22Rv1 (cell line): Measurements from ENCODE around the gene SLC8A1.

Experiments
- H3K27ac ChIP-seq: fragments of 450-650 bp; 2 replicates; pipeline ENCODE4 v1.5.1; 2017
- ZFX ChIP-seq: fragments of 450-650 bp; IDR thresholded peaks from 2 replicates; pipeline ENCODE4 v1.6.1; 2017; ENCODE audit warnings: antibody characterized with exemption, borderline replicate concordance
- TF ChIP-seq, protein P1 (sequence below): fragments of 450-650 bp; IDR thresholded peaks from 2 replicates; pipeline ENCODE4 v1.5.1; 2017; ENCODE audit warnings: mild to moderate bottlenecking

The SLC8A1 gene

DNA sequence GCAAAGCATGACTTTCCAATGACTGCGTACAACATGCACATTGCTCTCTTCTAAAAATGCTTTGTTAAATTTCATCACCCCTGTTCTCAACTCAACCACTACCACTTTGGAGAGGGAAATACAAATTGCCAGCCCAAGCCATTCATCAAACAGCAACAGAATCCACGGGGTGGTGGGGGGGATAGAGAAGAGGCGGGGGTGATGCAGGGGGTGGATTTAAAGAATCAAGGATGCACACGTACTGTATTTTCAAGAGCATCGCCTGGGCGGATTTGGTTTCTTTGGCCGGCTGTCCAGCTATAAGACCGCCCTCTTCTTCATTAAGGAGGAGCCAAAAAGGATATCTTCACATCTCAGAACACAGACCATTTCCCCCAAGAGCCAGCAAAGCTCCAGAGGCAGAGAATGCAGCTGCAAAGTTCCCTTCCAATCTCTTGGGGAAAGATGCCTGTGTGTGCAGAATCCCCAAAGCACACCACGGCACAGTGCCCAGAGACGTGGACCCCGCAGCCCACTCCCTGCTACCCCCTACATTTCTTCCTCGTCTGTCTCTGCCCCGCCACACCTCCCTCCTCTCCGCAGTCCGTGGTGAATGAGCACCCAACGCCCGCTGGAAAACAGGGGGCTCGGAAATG is 977 bp downstream of the SLC8A1 start:
- TF ChIP-seq, protein P1, sequence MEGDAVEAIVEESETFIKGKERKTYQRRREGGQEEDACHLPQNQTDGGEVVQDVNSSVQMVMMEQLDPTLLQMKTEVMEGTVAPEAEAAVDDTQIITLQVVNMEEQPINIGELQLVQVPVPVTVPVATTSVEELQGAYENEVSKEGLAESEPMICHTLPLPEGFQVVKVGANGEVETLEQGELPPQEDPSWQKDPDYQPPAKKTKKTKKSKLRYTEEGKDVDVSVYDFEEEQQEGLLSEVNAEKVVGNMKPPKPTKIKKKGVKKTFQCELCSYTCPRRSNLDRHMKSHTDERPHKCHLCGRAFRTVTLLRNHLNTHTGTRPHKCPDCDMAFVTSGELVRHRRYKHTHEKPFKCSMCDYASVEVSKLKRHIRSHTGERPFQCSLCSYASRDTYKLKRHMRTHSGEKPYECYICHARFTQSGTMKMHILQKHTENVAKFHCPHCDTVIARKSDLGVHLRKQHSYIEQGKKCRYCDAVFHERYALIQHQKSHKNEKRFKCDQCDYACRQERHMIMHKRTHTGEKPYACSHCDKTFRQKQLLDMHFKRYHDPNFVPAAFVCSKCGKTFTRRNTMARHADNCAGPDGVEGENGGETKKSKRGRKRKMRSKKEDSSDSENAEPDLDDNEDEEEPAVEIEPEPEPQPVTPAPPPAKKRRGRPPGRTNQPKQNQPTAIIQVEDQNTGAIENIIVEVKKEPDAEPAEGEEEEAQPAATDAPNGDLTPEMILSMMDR, result no peak
- no peak overlapping the region for H3K27ac ChIP-seq

DNA sequence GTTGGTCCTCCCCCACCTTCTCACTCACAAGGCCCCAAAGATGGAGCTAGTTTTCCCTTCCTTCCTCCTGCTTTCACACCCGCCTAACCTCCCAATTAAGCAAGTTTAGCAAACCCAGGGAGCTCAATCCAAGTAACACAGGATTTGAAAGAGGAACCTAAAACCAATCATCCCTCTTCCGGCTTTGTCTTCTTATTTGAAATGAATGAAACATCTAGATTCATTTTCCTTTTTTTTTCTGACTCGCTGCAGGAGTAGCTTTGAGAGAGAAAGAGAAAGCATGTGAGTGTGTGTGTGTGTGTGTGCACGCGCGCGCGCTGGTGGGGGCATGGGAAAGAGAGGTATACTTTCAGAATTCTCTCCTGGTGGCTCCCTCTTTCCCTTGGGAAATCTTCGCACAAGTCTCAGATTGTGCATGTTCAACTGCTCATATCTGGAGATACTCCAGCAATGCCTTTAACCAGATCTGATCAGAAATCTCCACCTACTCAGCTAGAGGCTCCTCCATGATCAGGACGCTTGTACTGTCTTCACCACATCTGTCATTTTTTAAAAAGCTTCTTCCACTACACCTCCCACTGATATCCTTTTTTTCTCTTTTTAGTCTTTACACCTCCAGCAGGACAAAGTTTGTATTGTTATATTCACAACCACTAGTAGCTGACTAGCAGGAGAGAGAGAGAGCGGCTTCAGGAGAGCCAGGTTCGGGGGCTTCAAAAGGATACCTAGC is 1.7 kb downstream of the SLC8A1 start:
- TF ChIP-seq, protein P1, result no peak
- TF ChIP-seq ZFX, result no peak
- no peak overlapping the region for H3K27ac ChIP-seq

DNA sequence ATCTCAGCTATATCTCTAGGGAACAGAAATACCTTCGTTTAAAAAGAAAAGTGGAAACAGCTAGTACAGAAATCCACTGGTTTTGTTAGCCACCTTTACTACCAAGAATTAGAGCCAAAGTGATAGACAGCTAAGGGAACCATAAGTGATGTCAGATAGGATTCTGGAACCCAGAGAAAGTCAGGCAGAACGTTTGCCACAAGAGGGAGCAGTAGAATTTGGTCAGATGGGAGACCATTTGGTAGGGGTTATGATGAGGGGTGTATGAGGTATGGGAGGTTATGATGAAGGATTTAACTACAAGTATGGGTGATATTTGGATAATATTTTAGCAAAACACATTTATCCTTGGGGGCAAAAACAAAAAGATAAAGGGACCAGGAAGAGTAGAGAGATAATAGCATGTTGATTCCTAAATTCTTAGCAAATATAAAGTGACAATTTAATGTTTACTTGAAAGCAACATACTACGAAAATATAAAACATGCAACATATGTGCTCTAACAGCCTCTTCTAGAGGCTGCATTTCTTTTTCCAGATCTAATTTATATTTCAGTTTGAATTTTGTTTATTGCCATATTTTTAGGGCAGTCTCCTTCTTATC is 3.3 kb downstream of the SLC8A1 start:
- TF ChIP-seq, protein P1, result peak; percentile 40
- TF ChIP-seq ZFX, result no peak

DNA sequence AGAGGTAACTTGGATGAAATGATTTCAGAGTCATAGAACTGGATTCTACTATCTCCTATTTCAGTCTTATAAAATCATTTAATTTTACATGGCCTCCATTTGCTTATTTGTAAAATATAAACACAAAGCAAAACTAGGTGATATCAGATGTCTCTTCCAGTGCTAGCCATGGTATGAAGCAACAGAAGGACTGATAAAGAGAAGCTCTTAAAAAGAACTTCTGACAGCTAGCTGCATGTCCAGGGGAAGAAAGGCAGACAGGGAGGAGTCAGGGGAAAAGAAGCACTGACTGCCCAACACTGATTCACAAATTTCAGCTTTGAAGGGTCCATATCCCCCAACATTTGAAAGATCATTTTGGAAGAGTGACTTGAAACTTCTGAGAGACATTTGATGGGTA is 6.4 kb downstream of the SLC8A1 start:
- TF ChIP-seq ZFX, result no peak
- TF ChIP-seq, protein P1, result no peak
- no peak overlapping the region for H3K27ac ChIP-seq

More for the DNA sequence above, 3.3 kb downstream of the SLC8A1 start:
- no peak overlapping the region for H3K27ac ChIP-seq

DNA sequence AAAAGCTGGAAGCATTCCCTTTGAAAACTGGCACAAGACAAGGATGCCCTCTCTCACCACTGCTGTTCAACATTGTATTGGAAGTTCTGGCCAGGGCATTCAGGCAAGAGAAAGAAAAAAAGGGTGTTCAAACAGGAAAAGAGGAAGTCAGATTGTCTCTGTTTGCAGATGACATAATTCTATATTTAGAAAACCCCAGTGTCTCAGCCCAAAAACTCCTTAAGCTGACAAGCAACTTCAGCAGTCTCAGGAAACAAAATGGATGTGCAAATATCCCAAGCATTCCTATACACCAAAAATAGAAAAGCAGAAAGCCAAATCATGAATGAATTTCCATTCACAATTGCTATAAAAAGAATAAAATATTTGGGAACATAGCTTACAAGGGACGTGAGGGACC is 11.1 kb downstream of the SLC8A1 start:
- no peak overlapping the region for H3K27ac ChIP-seq
- TF ChIP-seq, protein P1, result no peak
- no peak for TF ChIP-seq ZFX

DNA sequence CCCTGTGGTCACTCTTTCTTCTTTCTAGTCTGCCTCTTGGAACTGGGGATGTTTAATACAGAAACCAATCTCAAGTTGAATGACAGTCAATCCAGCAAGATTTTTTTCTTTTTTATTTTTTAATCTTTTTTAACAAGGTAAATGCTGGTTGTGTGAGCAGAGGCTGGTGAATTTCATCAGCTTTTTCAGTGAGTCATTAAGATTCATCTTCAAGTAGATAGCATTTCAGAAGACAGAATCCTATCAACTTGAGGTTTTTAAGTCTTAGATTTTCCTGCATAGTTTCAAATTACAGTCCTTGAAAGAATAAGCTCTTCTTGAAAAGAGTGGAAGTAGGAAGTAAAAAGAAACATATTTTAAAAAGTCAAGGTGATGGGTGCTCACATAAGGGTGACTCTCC is 12.4 kb downstream of the SLC8A1 start:
- H3K27ac ChIP-seq, result no peak overlapping the region
- TF ChIP-seq ZFX, result no peak
- TF ChIP-seq, protein P1, result no peak

DNA sequence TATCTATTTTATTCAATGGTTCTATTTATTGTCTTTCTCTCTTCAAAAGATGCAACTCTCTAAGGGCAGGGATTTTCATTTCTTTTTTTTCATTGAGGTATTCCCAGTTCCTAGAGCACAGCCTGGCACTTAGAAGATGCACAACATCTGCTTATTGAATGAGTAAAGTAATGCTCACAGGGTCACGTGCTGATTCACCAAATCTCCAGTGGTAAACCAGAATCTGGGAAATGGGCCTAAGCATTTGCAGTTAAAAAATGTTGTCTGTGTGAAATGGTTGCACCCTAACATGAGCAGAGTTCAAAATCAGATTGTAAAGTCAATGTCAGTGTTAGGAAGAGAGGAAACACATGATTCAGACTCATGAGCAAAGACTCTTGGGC is 15.8 kb downstream of the SLC8A1 start:
- no peak overlapping the region for H3K27ac ChIP-seq
- TF ChIP-seq, protein P1, result no peak
- no peak for TF ChIP-seq ZFX
